ENCODE measurements around the gene CPXM2.

CPXM2 gene

DNA sequence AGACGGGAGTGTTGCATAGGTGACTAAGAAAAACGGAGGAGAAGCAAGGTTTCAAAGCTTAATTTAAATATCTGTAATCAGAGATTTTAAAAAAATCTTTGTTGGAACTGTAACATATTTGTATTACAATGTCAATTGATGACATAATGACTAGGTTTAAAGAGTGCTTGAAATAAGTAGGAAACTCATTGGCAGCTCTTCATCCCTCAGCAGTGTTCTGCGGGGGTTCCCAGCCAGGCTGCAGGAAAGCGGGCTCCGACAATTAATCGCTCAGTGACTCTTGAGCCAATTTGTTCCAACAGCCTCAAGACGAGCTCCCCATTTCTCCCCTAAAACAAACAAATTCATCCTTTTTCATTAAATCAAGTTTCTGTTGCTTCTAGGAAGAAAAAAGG, 22.6 kb downstream of the CPXM2 start:
- DNase-seq (ENCODE audit: low spot score): no peak

DNA sequence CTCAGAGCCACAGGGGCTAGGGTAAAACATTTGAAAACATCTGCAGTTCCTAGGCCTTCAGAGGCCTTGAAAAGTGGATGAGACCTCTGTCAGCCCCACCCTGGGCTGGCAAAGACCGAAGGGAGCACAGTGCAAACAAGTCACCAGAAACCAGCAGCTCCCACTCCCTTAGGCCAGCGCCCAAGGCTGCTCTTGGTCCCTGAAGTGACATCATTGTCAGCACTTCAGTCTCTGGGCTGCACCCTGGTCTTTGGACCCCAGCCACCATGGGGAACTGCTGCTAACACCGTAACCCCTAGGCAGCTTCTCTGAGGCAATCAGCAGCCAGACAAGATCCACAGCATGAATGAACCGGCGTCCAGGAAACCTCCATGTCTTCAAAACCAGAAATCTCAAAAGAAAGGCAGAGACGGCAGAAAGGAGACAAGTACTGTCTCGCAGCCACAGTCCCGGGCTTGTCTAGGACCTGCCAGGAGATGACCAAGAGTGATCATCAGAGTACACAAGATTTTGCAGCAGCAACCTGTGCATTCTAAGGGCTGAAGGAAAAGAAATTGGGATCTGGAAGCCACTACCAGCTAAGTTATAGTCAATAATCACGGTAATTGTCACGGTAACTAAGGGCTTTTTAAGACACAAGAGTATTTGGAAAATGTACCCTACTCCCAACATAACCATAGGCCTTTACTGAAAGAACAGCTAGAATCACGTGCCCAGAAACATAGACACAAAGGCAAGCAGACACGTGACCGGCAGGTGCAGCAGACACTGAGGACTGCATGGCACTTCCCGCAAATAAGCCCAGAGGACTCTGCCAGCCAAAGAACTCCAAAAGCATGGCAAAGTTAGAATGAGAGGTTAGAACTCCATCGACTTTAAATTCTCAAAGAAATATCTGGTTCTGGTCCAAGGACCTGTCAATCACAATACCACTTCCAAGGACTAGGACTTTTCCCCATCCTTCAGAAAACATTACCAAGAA, 23.3 kb downstream of the CPXM2 start:
- no peak for DNase-seq (ENCODE audit: low spot score)

DNA sequence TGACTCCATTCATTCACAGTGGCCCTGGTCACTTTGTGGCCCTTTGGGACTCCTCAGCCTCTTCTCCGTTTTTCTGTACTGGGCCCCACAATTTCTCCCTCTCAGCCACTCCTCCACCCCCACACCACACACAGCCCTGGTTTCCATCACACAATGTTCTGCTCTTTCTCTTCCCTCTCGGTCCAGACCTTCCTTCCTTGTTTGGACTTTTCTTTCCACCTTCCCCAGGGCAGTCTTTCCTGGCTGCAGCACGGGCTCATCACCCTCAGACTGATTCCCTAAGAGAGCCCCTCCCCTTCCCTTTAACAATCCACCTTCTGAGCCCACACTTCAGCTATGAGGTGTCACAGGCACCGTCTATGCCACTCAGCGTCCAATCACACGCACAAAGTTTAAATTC, 25.7 kb downstream of the CPXM2 start:
- no peak for DNase-seq (ENCODE audit: low spot score)

DNA sequence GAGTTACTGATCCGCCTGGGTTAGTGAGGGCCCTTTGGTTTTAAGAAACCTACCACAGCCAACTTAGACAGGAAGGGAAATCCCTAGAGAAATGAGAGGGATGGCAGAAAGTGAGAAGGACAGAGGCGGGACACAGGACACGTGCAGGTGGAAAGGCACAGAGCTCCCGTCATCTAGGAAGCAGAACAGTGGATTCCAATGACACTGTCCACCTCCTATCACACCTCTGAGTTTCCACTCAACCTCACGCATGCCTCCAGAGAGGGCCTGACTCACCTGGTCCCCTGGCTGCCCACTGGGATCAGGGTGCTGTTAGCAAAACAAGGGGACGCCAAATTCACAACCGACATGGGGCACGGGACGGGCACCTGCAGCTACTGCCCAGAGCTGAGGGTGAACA, 26.3 kb downstream of the CPXM2 start:
- no peak for DNase-seq (ENCODE audit: low spot score)

DNA sequence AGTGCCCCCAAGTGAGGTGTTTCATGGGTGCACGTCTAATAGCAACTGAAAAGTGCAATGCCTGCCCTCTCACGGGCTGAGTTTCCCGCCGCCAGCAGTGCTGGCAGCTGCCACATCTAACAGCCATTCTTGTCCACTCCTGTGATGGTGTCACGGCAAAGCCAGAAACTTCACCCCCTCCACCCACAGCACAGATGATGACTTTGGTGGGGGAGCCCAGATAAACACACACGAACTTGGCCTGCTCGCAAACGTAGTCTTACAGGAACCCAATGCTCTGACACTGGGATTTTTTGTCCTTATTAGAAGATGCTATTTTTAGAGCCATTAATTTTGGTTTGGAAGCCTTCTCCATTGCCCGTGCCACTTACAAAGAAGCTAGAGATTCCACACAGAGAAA, 26.7 kb downstream of the CPXM2 start:
- no peak for DNase-seq (ENCODE audit: low spot score)

DNA sequence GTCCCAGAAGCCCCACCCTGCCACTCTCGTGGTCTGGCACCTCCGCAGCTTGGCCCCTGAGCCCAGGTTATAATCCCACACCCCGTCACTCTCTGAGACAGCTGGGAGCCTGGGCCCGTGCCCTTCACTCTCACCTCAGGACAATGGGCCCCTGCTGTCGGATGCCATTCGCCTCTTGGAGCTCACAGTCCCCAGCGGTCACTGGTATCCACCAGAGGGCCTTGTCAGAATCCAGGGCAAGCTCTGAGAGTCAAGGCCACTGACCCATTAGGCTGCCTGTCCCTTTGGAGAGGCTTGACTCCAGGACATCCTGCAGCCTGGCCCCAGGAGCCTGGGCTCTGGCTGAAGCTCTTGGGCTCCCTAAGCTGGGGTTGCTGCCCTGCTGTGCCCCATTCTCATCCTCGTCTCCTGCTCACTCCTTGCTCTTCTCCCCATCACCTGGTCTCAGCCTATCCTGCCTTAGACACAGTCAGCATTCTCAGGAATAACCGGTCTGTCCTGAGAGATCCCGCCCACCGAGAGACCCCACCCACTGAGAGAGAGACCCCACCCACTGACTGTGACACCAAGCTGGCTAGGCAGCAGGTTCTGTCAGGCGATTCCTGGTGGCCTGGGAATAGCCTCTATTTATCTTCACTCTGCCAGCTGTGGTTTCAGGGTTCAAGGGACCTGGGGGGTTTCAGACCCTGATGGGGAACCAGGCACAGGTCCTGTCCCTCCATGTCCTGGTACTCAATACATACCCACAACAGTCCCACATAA, 27.7 kb downstream of the CPXM2 start:
- DNase-seq (ENCODE audit: low spot score): no peak

DNA sequence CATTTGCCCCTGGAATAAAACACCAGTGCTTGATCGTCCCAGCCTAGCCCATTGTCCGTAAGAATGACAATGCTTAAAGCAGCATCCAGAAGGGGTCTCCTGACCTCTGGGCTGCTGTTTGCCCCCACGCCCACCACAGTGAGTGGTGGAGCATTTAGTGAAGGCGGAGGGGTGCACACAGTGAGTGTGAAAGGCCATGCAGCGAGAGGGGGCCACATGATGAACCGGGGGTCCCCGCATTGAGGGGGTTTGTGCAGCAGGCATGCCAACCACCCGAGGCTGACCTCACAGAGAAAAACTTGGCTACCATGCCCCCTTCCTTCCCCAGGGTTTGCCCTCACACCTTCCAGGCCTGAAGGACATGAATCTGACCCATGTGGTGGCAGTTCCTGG, 28.4 kb downstream of the CPXM2 start:
- no peak for DNase-seq (ENCODE audit: low spot score)

DNA sequence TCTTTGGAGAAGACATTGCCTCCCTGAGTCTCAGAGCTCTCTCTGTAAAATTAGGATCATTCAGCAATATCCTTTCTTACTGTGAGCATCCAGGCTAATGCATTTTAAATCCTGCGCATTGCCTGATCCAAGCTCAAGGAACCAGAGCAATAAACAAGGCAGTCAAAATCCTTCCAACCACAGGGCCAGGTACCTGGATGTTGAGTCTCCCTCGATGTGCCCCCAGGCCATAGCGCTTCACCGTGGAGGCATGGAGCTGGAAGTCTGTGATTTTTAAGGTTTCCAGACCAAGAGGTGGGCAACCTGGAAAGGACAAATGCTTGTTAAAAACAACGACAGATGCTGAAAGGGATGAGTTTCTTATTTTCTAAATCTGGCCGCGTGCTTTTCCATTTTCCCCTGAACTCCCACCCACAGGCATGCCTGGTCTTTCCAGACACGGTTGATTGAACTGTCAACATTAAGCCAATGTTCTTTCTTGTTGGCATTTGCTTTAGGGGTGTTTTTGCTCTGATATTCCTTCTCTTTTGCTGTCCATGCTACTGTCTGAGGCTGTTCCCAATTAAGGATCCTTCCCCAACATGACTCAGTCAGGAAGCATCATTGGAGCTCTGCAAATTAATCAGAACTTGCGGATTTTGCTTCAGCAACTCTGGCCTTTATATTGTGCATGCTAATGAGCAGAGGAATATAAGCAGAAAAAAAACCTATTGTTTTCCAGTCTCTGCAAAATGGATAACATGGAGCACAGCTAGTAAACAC, 29.0 kb downstream of the CPXM2 start:
- no peak for DNase-seq (ENCODE audit: low spot score)

DNA sequence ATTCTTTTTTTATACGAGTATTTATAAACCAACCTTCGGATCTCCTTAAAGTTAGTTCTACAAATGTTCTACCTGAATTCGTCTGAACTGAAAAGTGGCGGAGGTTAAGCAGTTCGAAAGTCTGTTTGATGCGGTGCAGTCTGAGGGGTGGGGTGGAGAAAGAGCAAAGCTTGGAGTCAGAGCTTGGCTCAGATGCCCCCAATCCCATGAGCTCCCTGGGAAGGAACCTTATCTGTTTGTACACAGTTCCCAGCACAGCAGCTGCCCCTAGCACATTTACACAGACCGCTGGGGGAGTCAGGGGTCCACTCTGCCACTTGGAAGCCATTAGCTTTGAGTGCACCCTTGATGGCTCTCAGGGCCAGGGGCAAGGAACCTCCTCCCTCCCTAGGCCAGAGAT, 30.8 kb downstream of the CPXM2 start:
- no peak for DNase-seq (ENCODE audit: low spot score)

DNA sequence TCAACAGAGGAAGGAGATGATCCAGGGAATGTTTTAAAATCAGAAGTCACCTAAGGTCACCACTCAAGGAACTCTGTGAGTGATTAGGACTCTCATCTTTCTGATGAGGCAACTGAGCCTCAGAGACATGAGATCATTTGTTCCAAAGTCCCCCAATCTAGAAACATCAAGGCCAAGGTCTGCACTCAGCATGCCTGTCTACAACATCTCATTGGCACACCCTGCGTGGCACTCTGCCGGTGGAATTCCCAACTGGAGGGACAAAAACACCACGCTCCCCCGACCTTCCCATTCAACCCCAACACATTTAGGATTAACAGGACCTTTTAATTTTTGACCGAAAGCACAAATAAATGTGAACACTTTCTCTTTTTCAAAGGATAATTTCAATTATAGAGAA, 31.4 kb downstream of the CPXM2 start:
- no peak for DNase-seq (ENCODE audit: low spot score)

DNA sequence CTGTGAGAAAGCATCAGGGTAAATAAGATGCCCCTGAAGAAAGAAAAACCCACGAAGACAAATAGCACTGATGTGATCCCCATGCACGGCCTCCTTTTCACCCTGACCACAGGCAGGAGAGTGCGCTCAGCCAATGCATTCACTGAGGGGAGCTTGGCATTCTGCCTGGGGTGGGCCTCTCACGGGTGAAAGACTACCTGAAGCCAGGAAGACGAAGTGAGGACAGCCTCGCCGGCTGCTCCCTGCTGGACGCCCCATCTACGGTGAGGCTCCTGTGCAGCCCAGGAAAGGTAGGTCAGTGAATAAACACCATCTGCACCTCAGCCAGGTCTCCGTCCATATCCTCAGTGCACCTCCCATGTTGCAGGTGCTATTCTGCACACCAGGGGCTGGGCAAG, 32.0 kb downstream of the CPXM2 start:
- no peak for DNase-seq (ENCODE audit: low spot score)

DNA sequence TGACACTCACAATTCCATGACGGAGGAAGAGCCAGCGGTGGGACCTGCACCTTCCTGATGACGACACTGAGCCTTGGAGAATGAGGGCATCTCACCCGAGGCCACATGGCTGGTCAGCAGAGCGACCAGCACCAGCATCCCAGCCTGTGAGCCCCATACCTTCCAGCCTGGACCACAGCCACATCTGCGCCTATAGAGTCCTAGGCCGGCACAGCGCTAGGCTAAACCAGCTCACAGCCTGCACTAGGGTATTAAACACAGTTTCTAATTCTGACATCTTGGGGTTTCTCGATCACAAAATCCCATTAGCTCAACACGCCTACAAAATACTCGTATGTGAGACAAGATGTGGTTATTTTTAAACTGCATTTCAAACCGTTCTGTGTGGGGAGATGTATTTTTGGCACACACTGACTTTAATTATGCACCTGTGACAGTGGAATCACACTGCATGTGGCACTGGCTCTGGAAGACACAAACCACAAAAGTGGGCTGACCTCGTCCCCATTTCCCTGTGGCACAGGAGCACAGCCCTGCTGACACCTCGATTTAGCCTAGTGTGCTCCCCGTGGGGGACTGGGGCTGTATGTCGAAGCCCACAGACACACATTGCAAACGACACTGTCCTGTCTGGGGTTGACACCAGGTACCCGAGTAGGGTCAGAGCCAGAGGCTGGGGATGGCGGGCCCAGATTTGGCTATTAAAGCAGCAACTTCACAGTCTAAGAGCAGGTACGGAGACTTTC, 32.5 kb downstream of the CPXM2 start:
- DNase-seq (ENCODE audit: low spot score): no peak

DNA sequence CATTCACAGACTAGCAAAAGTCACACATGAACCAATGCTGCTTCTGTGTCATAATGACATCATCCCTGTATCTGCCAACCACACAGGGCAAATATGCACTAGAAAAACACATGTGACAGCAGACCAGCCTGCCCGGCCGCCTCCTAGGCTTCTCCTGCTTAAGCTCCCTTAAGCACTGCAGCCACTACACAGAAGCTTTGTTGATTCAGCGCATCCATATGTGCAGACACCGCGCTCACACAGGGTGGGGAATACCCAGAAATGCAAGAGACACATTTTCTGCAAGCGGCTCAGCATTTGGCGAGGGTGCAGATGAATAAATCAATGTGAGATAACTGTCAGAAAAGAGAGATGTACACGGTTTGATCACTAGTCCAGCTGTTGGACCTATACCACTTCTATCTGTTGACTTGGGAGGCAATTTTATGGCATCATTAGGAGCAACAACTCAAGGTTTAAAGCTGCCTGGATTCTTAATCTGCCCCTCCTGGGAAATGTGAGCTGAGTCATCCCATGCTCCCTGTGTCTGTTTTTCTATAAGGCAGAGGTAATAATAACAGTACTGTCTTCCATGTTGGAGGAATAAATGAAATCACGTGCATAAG, 33.4 kb downstream of the CPXM2 start:
- no peak for DNase-seq (ENCODE audit: low spot score)

DNA sequence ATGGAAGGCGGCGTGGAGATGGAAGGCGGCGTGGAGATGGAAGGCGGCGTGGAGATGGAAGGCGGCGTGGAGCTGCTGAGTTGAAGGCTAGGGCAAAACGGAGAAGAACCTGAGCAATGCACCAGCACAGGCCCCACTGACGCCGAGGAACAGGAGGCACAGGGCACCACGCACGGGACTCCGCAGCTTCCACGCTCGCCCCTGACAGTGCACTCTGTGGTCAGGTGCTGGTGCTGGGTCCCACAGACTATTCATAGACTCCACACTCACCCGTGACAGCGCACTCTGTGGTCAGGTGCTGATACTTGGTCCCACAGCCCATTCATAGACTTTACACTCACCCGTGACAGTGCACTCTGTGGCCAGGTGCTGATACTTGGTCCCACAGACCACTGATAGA, 34.0 kb downstream of the CPXM2 start:
- no peak for DNase-seq (ENCODE audit: low spot score)

DNA sequence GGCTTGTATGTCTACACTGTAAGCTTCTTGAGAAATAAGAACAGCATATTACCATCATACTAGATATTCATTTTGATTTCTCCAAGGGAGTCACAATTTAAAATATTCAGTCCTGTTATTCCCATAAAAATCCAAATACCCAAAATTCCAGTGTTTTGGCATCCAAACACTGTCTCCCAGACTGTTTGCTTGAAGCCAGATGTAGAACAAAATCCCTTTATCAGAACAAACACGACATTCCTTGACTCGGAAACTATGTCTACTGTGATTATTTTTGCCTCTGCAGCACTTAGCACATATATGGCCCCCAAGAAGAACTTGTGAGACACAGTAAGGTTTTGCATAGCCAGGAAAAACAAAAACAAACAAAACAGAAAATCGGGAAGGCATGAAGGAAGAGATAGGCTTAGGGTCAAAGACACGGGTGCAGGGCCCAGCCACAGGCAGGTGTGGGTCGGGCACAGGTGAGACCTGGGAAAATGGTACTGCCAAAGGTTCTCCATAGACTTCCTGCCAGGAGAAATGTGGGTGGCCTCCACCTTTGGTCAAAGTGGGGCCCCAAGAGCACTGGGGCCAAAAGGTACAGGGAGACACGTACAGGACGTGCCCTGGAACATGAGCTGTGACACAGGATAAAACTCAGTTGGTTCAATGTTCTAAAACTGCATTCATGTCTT, 36.5 kb downstream of the CPXM2 start:
- DNase-seq (ENCODE audit: low spot score): no peak

DNA sequence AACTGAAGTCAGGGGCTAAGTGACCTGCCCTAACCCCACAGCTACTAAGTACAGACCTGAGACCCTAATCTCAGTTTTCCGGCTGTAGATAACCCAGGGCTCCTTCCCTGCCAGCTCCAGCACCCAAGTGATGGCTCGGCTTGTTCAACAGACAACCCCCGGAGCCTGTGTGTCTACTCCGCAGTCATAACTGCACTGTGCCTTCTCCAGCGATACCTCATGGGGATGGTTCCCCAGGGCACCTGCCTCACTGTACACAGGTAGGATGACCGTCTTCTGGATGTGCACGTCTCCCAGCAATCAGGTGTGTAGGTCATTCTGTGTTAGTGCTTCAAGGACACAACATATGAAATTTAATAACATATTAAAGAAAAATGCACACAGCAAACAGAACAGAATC, 37.1 kb downstream of the CPXM2 start:
- no peak for DNase-seq (ENCODE audit: low spot score)

DNA sequence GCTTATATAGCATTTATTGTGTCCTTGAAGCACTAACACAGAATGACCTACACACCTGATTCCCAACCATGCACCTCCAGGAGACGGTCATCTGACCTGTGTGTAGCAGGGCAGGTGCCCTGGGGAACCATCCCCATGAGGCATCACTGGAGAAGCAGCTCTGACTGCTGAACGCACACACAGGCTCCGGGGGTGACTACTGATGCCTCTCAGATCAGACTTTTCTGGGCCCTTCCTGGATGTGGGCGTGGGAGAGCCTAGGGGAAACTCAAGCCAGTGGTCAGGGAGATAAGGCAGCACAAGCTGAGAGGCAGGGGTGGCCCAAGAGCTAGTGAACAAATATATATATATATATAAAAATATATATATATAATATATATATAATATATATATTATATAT, 37.6 kb downstream of the CPXM2 start:
- DNase-seq (ENCODE audit: low spot score): no peak

DNA sequence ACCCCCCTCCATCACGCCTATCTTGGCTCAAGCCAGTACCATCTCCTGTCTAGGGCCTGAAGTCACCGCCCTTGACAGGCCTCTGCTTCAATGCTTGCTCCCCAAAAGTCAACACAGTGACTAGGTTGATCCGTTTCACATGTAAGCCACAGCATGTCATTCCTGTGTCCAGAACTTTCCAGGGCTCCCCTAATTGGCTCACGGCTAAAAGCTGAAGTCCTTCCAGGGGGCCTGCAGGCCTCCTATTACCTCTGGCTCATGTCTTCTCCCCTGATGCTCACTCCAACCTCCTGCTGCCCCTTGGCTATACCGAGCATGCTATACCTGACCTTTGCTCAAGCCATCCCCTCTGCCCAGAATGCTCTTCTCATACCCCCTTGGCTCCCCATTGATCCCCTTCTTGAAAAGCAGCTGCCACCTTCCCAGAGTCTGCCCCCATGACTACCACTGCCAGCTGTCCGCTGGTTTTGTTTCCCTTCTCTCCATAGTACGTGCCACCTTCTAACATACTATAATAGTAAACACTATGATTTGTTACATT, 39.1 kb downstream of the CPXM2 start:
- no peak for DNase-seq (ENCODE audit: low spot score)

DNA sequence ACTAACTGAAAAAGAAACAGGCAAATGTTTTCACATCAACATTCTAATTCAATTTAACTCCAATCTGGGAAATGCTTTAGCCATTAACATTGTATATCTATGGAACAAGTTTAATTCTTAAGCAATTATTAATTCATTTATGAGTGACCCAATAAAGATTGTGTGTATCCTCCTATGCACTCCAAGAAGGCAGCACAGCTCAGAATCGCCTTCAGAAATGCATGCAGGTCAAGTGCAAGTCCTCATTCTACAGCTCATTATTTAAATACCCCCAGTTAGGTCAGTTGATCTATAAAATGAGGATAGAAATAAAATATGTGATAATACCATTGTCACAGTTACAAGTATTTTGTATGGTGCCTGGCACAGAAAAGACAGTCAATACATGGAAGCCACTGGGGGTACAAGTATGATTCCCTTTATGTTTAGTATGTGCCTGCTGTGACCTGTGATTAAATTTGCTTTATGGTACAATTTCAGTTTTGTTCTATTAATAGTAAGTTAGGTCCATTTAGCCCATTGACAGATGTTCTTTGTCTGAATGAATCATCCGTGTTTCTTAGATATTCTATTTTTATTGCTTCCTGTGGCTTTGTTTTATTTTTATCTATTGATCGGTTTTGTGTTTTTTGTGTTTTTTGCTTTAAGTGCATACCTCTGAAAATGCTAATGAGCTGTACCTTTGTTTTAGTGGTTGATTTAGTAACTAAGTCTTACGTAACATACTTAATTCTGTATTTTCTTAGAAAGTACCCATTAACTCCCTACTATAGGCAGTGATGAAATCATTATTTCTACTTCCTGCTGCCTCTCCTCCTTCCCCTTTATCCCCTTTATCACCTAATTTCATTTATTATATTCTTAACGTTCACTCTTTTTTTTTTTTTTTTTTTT, 42.8 kb downstream of the CPXM2 start:
- peak; percentile 18 for DNase-seq (ENCODE audit: low spot score)

All from kidney capillary endothelial cell (primary cell).